Panc1 (cell line): ENCODE data around the gene FREM1. TPM values are rescaled to one million over a fixed set of nuclear protein-coding genes. Genes with fewer than 3 reads are reported as not detected.

Experiments used
- ATAC-seq: fragments of 200-7000 bp; cut with Tn5 transposase; 2 replicates; pipeline ENCODE4 v1.9.1; 2020; ENCODE audit warnings: mild to moderate bottlenecking, moderate library complexity
- BruUV-seq: library from RNA; stranded (reverse); fragments of 400-500 nt; replicated peaks from 2 replicates; lab custom pipeline; 2021; lab: Mats Ljungman, UMichigan
- CTCF ChIA-PET: fragments of 300-600 bp; sonication (Branson Sonifier 250); formaldehyde crosslinking; loops from one replicate; lab custom pipeline; 2022; ENCODE audit warnings: antibody characterized with exemption; lab: Charles Lee
- POLR2A ChIA-PET: fragments of 300-600 bp; sonication (Branson Sonifier 250); formaldehyde crosslinking; loops from one replicate; lab custom pipeline; 2022; ENCODE audit warnings: antibody characterized with exemption; lab: Charles Lee
- DNase-seq: peaks from one replicate; pipeline ENCODE4 v3.0.0-alpha.2; 2010; ENCODE audit warnings: low read depth, low spot score
- H3K27ac ChIP-seq: 2 replicates; pipeline ENCODE4 v1.5.1; 2011; ENCODE audit warnings: mild to moderate bottlenecking, low read length, inconsistent platforms
- H3K27me3 ChIP-seq: fragments of 200-500 bp; sonication (Bioruptor generic); 2 replicates; pipeline ENCODE4 v1.6.0; 2014; ENCODE audit warnings: low read length, inconsistent platforms; ENCODE audit not compliant: control insufficient read depth, insufficient read depth
- H3K36me3 ChIP-seq: fragments of 200-500 bp; sonication (Bioruptor generic); 2 replicates; pipeline ENCODE4 v1.5.1; 2014; ENCODE audit warnings: inconsistent platforms, mild to moderate bottlenecking, low read length, moderate library complexity; ENCODE audit not compliant: control insufficient read depth, insufficient read depth
- H3K4me1 ChIP-seq: 2 replicates; pipeline ENCODE4 v1.5.1; 2011; ENCODE audit warnings: inconsistent platforms, mild to moderate bottlenecking, low read length, moderate library complexity; ENCODE audit not compliant: control insufficient read depth, insufficient read depth
- H3K4me3 ChIP-seq, 2 experiments: 2 replicates each; pipeline ENCODE4 v1.5.1; 2011 to 2012; ENCODE audit warnings: low read depth in 2 of 2, low read length in 2 of 2, mild to moderate bottlenecking in 2 of 2, inconsistent platforms in 1 of 2, moderate library complexity in 1 of 2
- H3K9me3 ChIP-seq: fragments of 200-500 bp; sonication (Bioruptor generic); 2 replicates; pipeline ENCODE4 v1.5.1; 2014; ENCODE audit warnings: low read depth, mild to moderate bottlenecking, inconsistent platforms, low read length, moderate library complexity; ENCODE audit not compliant: control insufficient read depth, insufficient read depth
- CTCF ChIP-seq: fragments of 450-650 bp; IDR thresholded peaks from 2 replicates; pipeline ENCODE4 v1.5.1; 2017; ENCODE audit warnings: mild to moderate bottlenecking
- POLR2AphosphoS5 ChIP-seq: IDR thresholded peaks from 2 replicates; pipeline ENCODE4 v1.6.1; 2012; ENCODE audit warnings: mild to moderate bottlenecking, low read depth, low read length, moderate library complexity
- REST ChIP-seq, 2 experiments: IDR thresholded peaks; 2 replicates each; pipeline ENCODE4 v1.6.1; 2011 to 2012; ENCODE audit warnings: low read depth in 2 of 2, control low read depth in 1 of 2, low read length in 1 of 2, mild to moderate bottlenecking in 1 of 2, moderate library complexity in 1 of 2; ENCODE audit not compliant: insufficient read depth in 1 of 2
- SIN3A ChIP-seq: IDR thresholded peaks from 2 replicates; pipeline ENCODE4 v1.6.1; 2012; ENCODE audit warnings: low read depth, mild to moderate bottlenecking, low read length, moderate library complexity, borderline replicate concordance; ENCODE audit not compliant: insufficient read depth
- TCF7L2 ChIP-seq: IDR thresholded peaks from 2 replicates; pipeline ENCODE4 v1.6.1; 2011; ENCODE audit warnings: mild to moderate bottlenecking, low read depth, low read length, inconsistent platforms
- in situ Hi-C: cut with HindIII; loops from 2 replicates; pipeline ENCODE4 v1.10.0; 2016; ENCODE audit warnings: low sequenced_read_pairs, low pct_unique_long_range_greater_than_20kb
- intact Hi-C: fragments of 100-400 bp; cut with micrococcal nuclease; formaldehyde crosslinking; loops from one replicate; pipeline ENCODE4 v1.10.0; 2022; ENCODE audit not compliant: unreplicated experiment
- total RNA-seq: library from RNA; stranded (reverse); gene quantifications from one replicate; pipeline ENCODE4 v1.2.1, GENCODE V29; 2021; ENCODE audit not compliant: unreplicated experiment

FREM1 gene
- total RNA-seq, 1 experiment from 2014 or later, result not detected

GRCh38 chr9:14814249-14814628 lies 96.0 kb downstream of the FREM1 start:
- CTCF ChIA-PET, result no interaction called here
- no TSS peak for BruUV-seq
- ATAC-seq (no peak), DNase-seq (no peak)
- TF ChIP-seq REST (IDR thresholded peaks at IDR 0.05; ENCODE audit: insufficient read depth in 1 of 2, low read depth in 2 of 2, low read length in 1 of 2) (no peak), SIN3A (no peak), TCF7L2 (no peak), POLR2AphosphoS5 (no peak), CTCF (no peak)
- no peak overlapping the region for H3K4me3 ChIP-seq
- no peaks in the 10 kb centered on the region for H3K36me3 ChIP-seq
- intact Hi-C loops (no loop called here), in situ Hi-C loops (no loop called here)
- H3K4me1 ChIP-seq, result no peaks in the 10 kb centered on the region
- H3K27me3 ChIP-seq, result no peaks in the 10 kb centered on the region
- H3K27ac ChIP-seq, result no peak overlapping the region
- POLR2A ChIA-PET, result no interaction called here
- no peaks in the 10 kb centered on the region for H3K9me3 ChIP-seq

DNA sequence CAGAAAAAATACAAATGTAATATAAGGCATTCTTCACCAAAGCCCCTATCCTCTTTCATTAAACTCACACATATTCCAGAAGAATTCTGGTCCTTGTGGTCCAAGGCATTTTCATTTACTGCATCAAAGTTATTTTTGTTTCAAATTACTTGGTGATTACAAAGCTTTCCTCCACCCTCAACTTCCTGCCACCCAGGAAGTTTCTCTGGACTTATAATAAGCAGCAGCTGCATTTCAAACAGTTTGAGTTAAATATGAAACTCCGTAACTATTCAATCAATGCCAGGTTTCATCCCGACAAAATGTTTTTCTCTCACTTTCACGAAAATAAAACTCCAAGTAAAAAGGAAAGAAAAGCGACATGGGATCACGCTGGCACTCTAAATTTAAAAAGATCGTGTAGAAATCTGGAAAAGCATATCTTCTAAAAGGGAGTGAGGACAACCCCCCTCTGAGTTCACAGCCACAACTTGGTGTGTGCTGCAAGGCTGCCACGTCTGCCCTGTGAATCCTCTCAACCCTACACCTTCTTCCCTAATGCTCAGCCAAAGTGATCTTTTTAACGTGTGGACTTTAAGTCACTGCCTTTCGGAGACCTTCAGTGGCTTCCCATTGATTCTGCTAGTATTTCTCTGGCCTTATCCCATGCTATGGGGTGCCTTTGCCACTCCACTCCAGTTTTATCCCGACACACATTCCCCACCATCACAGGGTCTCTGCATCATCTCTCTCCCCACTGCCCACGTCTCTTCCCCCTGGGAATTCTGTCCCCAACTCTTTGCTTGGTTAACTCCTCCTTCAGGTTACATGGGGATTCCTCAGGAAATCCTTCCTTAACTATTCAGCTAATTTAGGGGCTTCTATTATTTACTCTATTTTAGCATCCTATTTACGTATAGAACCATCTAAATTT lies 96.6 kb downstream of the FREM1 start:
- Histone ChIP-seq H3K4me3 (no peak overlapping the region), H3K27ac (no peak overlapping the region), H3K27me3 (no peaks in the 10 kb centered on the region), H3K4me1 (no peaks in the 10 kb centered on the region), H3K9me3 (no peaks in the 10 kb centered on the region), H3K36me3 (no peaks in the 10 kb centered on the region)
- ChIA-PET CTCF (no interaction called here), POLR2A (interaction anchor here (0.7 kb wide), 1 partner anchor 807 kb away, joined by 7 read pairs; no protein-coding TSS in a partner anchor)
- no TSS peak for BruUV-seq
- ATAC-seq (no peak), DNase-seq (no peak)
- TF ChIP-seq SIN3A (no peak), POLR2AphosphoS5 (no peak), TCF7L2 (no peak), REST (IDR thresholded peaks at IDR 0.05; ENCODE audit: insufficient read depth in 1 of 2, low read depth in 2 of 2, low read length in 1 of 2) (no peak), CTCF (no peak)
- in situ Hi-C loops, result no loop called here
- intact Hi-C loops, result no loop called here
